Measurements from ENCODE around the gene MRPL21.

MRPL21 gene

DNA sequence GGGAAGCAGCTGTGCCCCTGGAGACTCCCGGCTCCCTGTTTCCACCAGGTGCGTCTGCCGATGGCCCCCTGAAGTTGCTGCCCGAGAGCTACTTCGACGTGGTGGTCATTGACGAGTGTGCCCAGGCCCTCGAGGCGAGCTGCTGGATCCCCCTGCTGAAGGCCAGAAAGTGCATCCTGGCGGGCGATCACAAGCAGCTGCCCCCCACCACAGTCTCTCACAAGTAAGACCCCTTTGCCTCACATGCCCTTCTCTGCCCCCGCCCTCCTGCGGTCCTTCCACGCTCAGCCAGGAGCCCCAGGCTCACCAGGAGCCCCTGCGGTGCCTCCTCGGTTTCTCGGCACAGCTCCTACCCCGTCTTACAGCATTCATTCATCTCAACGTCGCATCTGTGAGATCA is 25.5 kb upstream of the MRPL21 start:
- H3K4me3 ChIP-seq (ENCODE audit: low read length in 2 of 2) = no peak overlapping the region
- no peaks in the 10 kb centered on the region for H3K4me1 ChIP-seq (ENCODE audit: control insufficient read depth in 2 of 2, insufficient read depth in 1 of 2, low read depth in 1 of 2, low read length in 2 of 2)
- no peak overlapping the region for H3K4me2 ChIP-seq (ENCODE audit: insufficient read depth, low read length, poor library complexity, severe bottlenecking)
- H3K18ac ChIP-seq (ENCODE audit: low read length) = no peak overlapping the region
- no peaks in the 10 kb centered on the region for H3K27me3 ChIP-seq (ENCODE audit: control insufficient read depth in 3 of 3, insufficient read depth in 3 of 3, low read depth in 1 of 3, low read length in 3 of 3)
- no peak overlapping the region for H3K23ac ChIP-seq (ENCODE audit: low read depth, low read length, poor library complexity)
- peaks cover 9 to 26% of the 10 kb centered on the region in 2 donors for H3K9me3 ChIP-seq (replicated peaks in 1 of 2; ENCODE audit: control insufficient read depth in 2 of 2, insufficient read depth in 1 of 2, low read depth in 1 of 2, low read length in 2 of 2)
- H2AFZ ChIP-seq (ENCODE audit: low read length) = no peak overlapping the region
- H4K91ac ChIP-seq (ENCODE audit: low read depth, low read length, poor library complexity) = no peak overlapping the region
- H3K14ac ChIP-seq (ENCODE audit: low read length) = no peak overlapping the region
- WGBS, 2 donors (ENCODE audit: extremely low coverage in 2 of 2, insufficient read length in 2 of 2, insufficient replicate concordance in 1 of 2) = no CpG with 5 or more reads among the region's 20 CpGs
- no peak overlapping the region for H3K4ac ChIP-seq (ENCODE audit: low read length)
- H4K8ac ChIP-seq (ENCODE audit: low read depth, low read length) = no peak overlapping the region
- no peak overlapping the region for H3K9ac ChIP-seq (ENCODE audit: low read depth, low read length, poor library complexity)
- H2AK5ac ChIP-seq (ENCODE audit: low read depth, low read length) = no peak overlapping the region
- no peak overlapping the region for H2BK120ac ChIP-seq (ENCODE audit: low read depth, low read length)
- H3K36me3 ChIP-seq (replicated peaks in 1 of 2; ENCODE audit: control insufficient read depth in 2 of 2, insufficient read depth in 2 of 2, low read length in 2 of 2) = peaks cover 16 to 85% of the 10 kb centered on the region in 2 donors
- H2BK5ac ChIP-seq (ENCODE audit: low read length) = no peak overlapping the region
- no peak overlapping the region for H2BK15ac ChIP-seq (ENCODE audit: low read length)
- H2BK12ac ChIP-seq (ENCODE audit: low read length) = no peak overlapping the region
- no peak for DNase-seq (ENCODE audit: low spot score)
- H3K79me1 ChIP-seq (ENCODE audit: low read depth, low read length) = no peaks in the 10 kb centered on the region
- H3K27ac ChIP-seq (replicated peaks; ENCODE audit: low read length) = no peak overlapping the region

DNA sequence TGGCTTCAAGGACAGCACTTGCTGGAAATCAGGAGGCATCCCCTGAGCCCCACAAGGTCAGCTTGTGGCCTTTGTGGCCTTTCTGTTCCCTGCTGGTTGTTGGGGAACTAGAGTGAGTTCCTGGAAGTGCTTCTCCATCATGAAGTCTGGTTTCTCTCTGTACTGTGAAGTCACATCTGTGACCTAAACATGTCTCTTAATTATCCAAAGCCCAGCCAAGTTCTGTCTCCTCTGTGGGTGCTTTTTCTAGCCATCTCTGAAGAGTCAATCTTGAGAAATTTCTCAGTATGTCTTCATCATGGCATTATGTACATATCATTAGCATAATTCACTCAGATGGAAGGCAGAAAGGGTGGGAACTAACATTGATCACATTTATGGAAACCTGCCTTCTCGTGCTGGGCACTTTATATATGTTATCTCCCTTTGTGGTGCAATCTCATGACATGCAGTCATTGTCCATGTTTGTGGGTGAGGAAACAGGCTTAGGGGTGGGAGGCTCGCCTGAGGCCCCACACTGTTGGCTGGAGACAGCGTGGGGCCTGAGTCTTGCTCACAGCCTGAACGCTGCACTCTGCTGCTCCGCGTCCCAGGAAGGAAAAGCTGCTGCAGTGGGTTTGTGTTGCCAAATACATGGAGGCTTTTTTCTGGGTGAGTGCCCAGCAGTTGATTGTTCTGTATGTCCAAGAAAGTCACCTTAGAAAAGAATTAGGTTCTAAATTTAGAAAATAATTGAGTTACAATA is 24.7 kb upstream of the MRPL21 start:
- no peak for DNase-seq (ENCODE audit: low spot score)
- H3K4me3 ChIP-seq (ENCODE audit: low read length in 2 of 2) = peak overlapping the region in 1 of 2 donors; percentile 45
- peaks cover 10 to 27% of the 10 kb centered on the region in 2 donors for H3K9me3 ChIP-seq (replicated peaks in 1 of 2; ENCODE audit: control insufficient read depth in 2 of 2, insufficient read depth in 1 of 2, low read depth in 1 of 2, low read length in 2 of 2)
- no peak overlapping the region for H3K4ac ChIP-seq (ENCODE audit: low read length)
- WGBS, 2 donors (ENCODE audit: extremely low coverage in 2 of 2, insufficient read length in 2 of 2, insufficient replicate concordance in 1 of 2) = no CpG with 5 or more reads among the region's 6 CpGs
- H2BK120ac ChIP-seq (ENCODE audit: low read depth, low read length) = no peak overlapping the region
- H2BK12ac ChIP-seq (ENCODE audit: low read length) = no peak overlapping the region
- H2BK5ac ChIP-seq (ENCODE audit: low read length) = no peak overlapping the region
- no peak overlapping the region for H4K91ac ChIP-seq (ENCODE audit: low read depth, low read length, poor library complexity)
- H3K4me1 ChIP-seq (ENCODE audit: control insufficient read depth in 2 of 2, insufficient read depth in 1 of 2, low read depth in 1 of 2, low read length in 2 of 2) = no peaks in the 10 kb centered on the region
- no peak overlapping the region for H3K27ac ChIP-seq (replicated peaks; ENCODE audit: low read length)
- H3K79me1 ChIP-seq (ENCODE audit: low read depth, low read length) = no peaks in the 10 kb centered on the region
- H3K18ac ChIP-seq (ENCODE audit: low read length) = no peak overlapping the region
- H2BK15ac ChIP-seq (ENCODE audit: low read length) = no peak overlapping the region
- no peak overlapping the region for H3K4me2 ChIP-seq (ENCODE audit: insufficient read depth, low read length, poor library complexity, severe bottlenecking)
- peaks cover 18 to 85% of the 10 kb centered on the region in 2 donors for H3K36me3 ChIP-seq (replicated peaks in 1 of 2; ENCODE audit: control insufficient read depth in 2 of 2, insufficient read depth in 2 of 2, low read length in 2 of 2)
- H2AFZ ChIP-seq (ENCODE audit: low read length) = no peak overlapping the region
- no peak overlapping the region for H2AK5ac ChIP-seq (ENCODE audit: low read depth, low read length)
- H3K9ac ChIP-seq (ENCODE audit: low read depth, low read length, poor library complexity) = no peak overlapping the region
- no peak overlapping the region for H4K8ac ChIP-seq (ENCODE audit: low read depth, low read length)
- H3K27me3 ChIP-seq (ENCODE audit: control insufficient read depth in 3 of 3, insufficient read depth in 3 of 3, low read depth in 1 of 3, low read length in 3 of 3) = no peaks in the 10 kb centered on the region
- no peak overlapping the region for H3K14ac ChIP-seq (ENCODE audit: low read length)
- no peak overlapping the region for H3K23ac ChIP-seq (ENCODE audit: low read depth, low read length, poor library complexity)

- Histone ChIP-seq H2BK120ac (ENCODE audit: low read depth, low read length) (no peak overlapping the region), H3K27me3 (ENCODE audit: control insufficient read depth in 3 of 3, insufficient read depth in 3 of 3, low read depth in 1 of 3, low read length in 3 of 3) (no peaks in the 10 kb centered on the region), H2BK15ac (ENCODE audit: low read length) (no peak overlapping the region), H3K4me3 (ENCODE audit: low read length in 2 of 2) (no peak overlapping the region), H3K9me3 (replicated peaks in 1 of 2; ENCODE audit: control insufficient read depth in 2 of 2, insufficient read depth in 1 of 2, low read depth in 1 of 2, low read length in 2 of 2) (peaks cover 10 to 27% of the 10 kb centered on the region in 2 donors), H2BK12ac (ENCODE audit: low read length) (no peak overlapping the region), H3K23ac (ENCODE audit: low read depth, low read length, poor library complexity) (no peak overlapping the region), H3K18ac (ENCODE audit: low read length) (no peak overlapping the region), H3K4ac (ENCODE audit: low read length) (no peak overlapping the region), H3K79me1 (ENCODE audit: low read depth, low read length) (no peaks in the 10 kb centered on the region), H2AK5ac (ENCODE audit: low read depth, low read length) (no peak overlapping the region), H3K14ac (ENCODE audit: low read length) (no peak overlapping the region), H3K4me1 (ENCODE audit: control insufficient read depth in 2 of 2, insufficient read depth in 1 of 2, low read depth in 1 of 2, low read length in 2 of 2) (no peaks in the 10 kb centered on the region), H3K4me2 (ENCODE audit: insufficient read depth, low read length, poor library complexity, severe bottlenecking) (no peak overlapping the region), H3K27ac (replicated peaks; ENCODE audit: low read length) (no peak overlapping the region), H4K91ac (ENCODE audit: low read depth, low read length, poor library complexity) (no peak overlapping the region), H3K9ac (ENCODE audit: low read depth, low read length, poor library complexity) (no peak overlapping the region), H2BK5ac (ENCODE audit: low read length) (no peak overlapping the region), H2AFZ (ENCODE audit: low read length) (no peak overlapping the region), H3K36me3 (replicated peaks in 1 of 2; ENCODE audit: control insufficient read depth in 2 of 2, insufficient read depth in 2 of 2, low read length in 2 of 2) (peaks cover 18 to 85% of the 10 kb centered on the region in 2 donors), H4K8ac (ENCODE audit: low read depth, low read length) (no peak overlapping the region)
- no peak for DNase-seq (ENCODE audit: low spot score)
- WGBS, 2 donors (ENCODE audit: extremely low coverage in 2 of 2, insufficient read length in 2 of 2, insufficient replicate concordance in 1 of 2) = no CpG with 5 or more reads among the region's 12 CpGs
Observed at GRCh38 chr11:68927280-68928135, 23.9 kb upstream of the MRPL21 start.

- no CpG with 5 or more reads among the region's 3 CpGs for WGBS, 2 donors (ENCODE audit: extremely low coverage in 2 of 2, insufficient read length in 2 of 2, insufficient replicate concordance in 1 of 2)
- no peak overlapping the region for H3K4me3 ChIP-seq (ENCODE audit: low read length in 2 of 2)
Observed at GRCh38 chr11:68925611-68926010, 22.0 kb upstream of the MRPL21 start.

More at GRCh38 chr11:68925611-68926010, 22.0 kb upstream of the MRPL21 start:
- no peak overlapping the region for H4K91ac ChIP-seq (ENCODE audit: low read depth, low read length, poor library complexity)
- H2BK120ac ChIP-seq (ENCODE audit: low read depth, low read length) = no peak overlapping the region
- H3K4me2 ChIP-seq (ENCODE audit: insufficient read depth, low read length, poor library complexity, severe bottlenecking) = no peak overlapping the region
- no peak overlapping the region for H2BK12ac ChIP-seq (ENCODE audit: low read length)
- H3K23ac ChIP-seq (ENCODE audit: low read depth, low read length, poor library complexity) = no peak overlapping the region
- no peak overlapping the region for H2AFZ ChIP-seq (ENCODE audit: low read length)
- H3K27me3 ChIP-seq (ENCODE audit: control insufficient read depth in 3 of 3, insufficient read depth in 3 of 3, low read depth in 1 of 3, low read length in 3 of 3) = no peaks in the 10 kb centered on the region
- no peak overlapping the region for H3K14ac ChIP-seq (ENCODE audit: low read length)
- peaks cover 17 to 94% of the 10 kb centered on the region in 2 donors for H3K36me3 ChIP-seq (replicated peaks in 1 of 2; ENCODE audit: control insufficient read depth in 2 of 2, insufficient read depth in 2 of 2, low read length in 2 of 2)
- H4K8ac ChIP-seq (ENCODE audit: low read depth, low read length) = no peak overlapping the region
- H3K79me1 ChIP-seq (ENCODE audit: low read depth, low read length) = no peaks in the 10 kb centered on the region
- no peak overlapping the region for H3K4ac ChIP-seq (ENCODE audit: low read length)
- H2BK15ac ChIP-seq (ENCODE audit: low read length) = no peak overlapping the region
- no peak overlapping the region for H3K9ac ChIP-seq (ENCODE audit: low read depth, low read length, poor library complexity)
- H3K4me1 ChIP-seq (ENCODE audit: control insufficient read depth in 2 of 2, insufficient read depth in 1 of 2, low read depth in 1 of 2, low read length in 2 of 2) = no peaks in the 10 kb centered on the region
- no peak overlapping the region for H2BK5ac ChIP-seq (ENCODE audit: low read length)
- no peak overlapping the region for H2AK5ac ChIP-seq (ENCODE audit: low read depth, low read length)
- peaks cover 10 to 27% of the 10 kb centered on the region in 2 donors for H3K9me3 ChIP-seq (replicated peaks in 1 of 2; ENCODE audit: control insufficient read depth in 2 of 2, insufficient read depth in 1 of 2, low read depth in 1 of 2, low read length in 2 of 2)
- H3K27ac ChIP-seq (replicated peaks; ENCODE audit: low read length) = no peak overlapping the region
- no peak for DNase-seq (ENCODE audit: low spot score)
- H3K18ac ChIP-seq (ENCODE audit: low read length) = no peak overlapping the region

All from neuronal stem cell (in vitro differentiated cells).